PFSK-1 (cell line): ENCODE measurements around the gene CRCP. TPM values are rescaled to one million over a fixed set of nuclear protein-coding genes. Genes with fewer than 3 reads are reported as not detected.

Experiments used
- FOXP2 ChIP-seq: optimal IDR thresholded peaks from 2 replicates; pipeline ENCODE3; 2011; ENCODE audit warnings: borderline replicate concordance, control low read depth, inconsistent platforms; ENCODE audit not compliant: insufficient read depth; ENCODE audit errors: extremely low read length, extremely low read depth
- POLR2AphosphoS5 ChIP-seq: IDR thresholded peaks from 2 replicates; pipeline ENCODE4 v1.6.1; 2012; ENCODE audit warnings: low read depth, mild to moderate bottlenecking, control low read depth, low read length, moderate library complexity
- SIN3A ChIP-seq: IDR thresholded peaks from 2 replicates; pipeline ENCODE4 v1.6.1; 2012; ENCODE audit warnings: mild to moderate bottlenecking, low read length, moderate library complexity, borderline replicate concordance; ENCODE audit not compliant: insufficient read depth
- TAF1 ChIP-seq: IDR thresholded peaks from 2 replicates; pipeline ENCODE4 v1.6.1; 2012; ENCODE audit warnings: low read length, control low read depth, borderline replicate concordance; ENCODE audit not compliant: insufficient read depth
- polyA plus RNA-seq: library from polyadenylated mRNA; unstranded; fragments of >200 nt; gene quantifications from one replicate; pipeline ENCODE4 v1.2.1, GENCODE V29; 2012; ENCODE audit warnings: low read depth, missing spikeins; ENCODE audit not compliant: insufficient read length
- TF ChIP-seq, protein P1 (sequence below), 2 experiments: IDR thresholded peaks; 2 replicates each; pipeline versions ENCODE4 v1.6.1 to v1.8.0; 2011 to 2012; ENCODE audit warnings: low read depth in 2 of 2, low read length in 2 of 2, control low read depth in 1 of 2, inconsistent platforms in 1 of 2, mild to moderate bottlenecking in 1 of 2, moderate library complexity in 1 of 2; ENCODE audit not compliant: insufficient read depth in 1 of 2

CRCP gene
- polyA plus RNA-seq: 39.8 TPM

DNA sequence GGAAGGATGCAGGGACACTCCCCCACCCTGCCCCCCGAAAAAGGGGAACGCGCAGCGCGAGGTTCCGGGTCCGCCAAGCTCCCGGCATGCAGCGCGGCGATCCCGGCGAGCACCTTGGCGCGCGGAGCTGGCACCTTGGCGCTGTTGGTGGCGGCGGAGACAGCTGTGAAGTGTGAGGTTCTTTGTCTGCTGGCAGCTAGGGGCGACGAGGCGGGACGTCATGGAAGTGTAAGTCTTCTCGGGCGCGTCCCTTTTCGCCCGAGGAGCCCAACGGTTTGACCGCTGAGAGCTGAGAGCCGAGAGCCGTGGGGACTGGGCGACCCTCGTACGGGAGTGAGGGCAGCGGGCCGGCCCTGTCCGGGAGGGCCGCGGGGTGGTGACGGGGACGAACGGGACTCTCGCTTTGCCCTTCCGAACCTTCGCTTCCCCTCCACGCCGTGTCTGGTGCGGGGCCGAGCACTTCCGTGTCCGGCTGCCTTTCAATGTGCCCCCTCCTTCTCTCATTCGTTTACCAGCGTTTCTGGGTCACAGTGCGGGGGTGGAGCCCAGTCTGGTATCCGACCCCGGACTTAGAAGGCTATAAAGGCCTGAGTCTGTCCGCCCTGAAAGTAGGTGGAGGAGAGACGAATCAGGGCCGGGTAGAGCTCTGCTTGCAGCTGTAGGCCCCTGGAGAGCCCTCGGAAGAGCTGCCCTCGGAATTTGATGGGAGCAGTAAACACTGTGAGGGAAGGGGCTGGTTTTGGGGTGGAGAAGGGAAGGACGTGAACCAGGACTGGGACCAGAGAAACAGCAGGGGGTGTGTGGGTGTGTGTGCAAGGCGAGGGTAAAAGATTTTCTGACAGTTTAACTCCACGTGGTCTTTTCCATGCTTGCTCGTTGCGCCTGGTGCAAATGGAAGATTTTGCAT lies at the start of gene CRCP:
Gene CRCP, plus strand, starts transcription at position 105 of the 907 bp plus-strand sequence. Its CDS starts 116 bp downstream, at position 221.
- TF ChIP-seq FOXP2: no peak
- TF ChIP-seq TAF1: peak; percentile 62; the same call in 1 of the 2 replicates
- TF ChIP-seq, protein P1, sequence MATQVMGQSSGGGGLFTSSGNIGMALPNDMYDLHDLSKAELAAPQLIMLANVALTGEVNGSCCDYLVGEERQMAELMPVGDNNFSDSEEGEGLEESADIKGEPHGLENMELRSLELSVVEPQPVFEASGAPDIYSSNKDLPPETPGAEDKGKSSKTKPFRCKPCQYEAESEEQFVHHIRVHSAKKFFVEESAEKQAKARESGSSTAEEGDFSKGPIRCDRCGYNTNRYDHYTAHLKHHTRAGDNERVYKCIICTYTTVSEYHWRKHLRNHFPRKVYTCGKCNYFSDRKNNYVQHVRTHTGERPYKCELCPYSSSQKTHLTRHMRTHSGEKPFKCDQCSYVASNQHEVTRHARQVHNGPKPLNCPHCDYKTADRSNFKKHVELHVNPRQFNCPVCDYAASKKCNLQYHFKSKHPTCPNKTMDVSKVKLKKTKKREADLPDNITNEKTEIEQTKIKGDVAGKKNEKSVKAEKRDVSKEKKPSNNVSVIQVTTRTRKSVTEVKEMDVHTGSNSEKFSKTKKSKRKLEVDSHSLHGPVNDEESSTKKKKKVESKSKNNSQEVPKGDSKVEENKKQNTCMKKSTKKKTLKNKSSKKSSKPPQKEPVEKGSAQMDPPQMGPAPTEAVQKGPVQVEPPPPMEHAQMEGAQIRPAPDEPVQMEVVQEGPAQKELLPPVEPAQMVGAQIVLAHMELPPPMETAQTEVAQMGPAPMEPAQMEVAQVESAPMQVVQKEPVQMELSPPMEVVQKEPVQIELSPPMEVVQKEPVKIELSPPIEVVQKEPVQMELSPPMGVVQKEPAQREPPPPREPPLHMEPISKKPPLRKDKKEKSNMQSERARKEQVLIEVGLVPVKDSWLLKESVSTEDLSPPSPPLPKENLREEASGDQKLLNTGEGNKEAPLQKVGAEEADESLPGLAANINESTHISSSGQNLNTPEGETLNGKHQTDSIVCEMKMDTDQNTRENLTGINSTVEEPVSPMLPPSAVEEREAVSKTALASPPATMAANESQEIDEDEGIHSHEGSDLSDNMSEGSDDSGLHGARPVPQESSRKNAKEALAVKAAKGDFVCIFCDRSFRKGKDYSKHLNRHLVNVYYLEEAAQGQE (IDR thresholded peaks at IDR 0.05; ENCODE audit: insufficient read depth in 1 of 2, low read depth in 2 of 2, low read length in 2 of 2): no peak
- TF ChIP-seq SIN3A: peak; percentile 77; the same call in 1 of the 2 replicates
- TF ChIP-seq POLR2AphosphoS5: peak; percentile 78

DNA sequence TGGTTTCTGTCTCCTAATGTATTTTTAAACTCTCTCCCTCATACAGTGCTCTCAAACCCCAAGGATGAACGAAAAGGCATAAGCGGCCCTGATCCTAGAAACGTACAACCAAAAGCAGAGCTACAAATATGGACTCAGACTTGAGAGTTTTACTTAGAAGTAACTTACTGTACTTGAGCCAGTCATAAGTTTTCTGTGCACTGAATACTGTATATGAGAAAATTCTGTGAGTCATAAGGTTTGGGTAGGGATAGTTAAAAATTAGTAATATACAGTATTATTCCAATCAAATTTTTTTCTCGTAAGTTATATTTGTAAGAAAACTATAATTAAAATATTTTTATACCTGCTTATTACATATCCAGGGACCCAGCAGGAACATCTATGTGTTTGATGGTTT lies 44.9 kb upstream of the CRCP start:
- TF ChIP-seq POLR2AphosphoS5 (no peak), TAF1 (no peak), FOXP2 (no peak)
- TF ChIP-seq, protein P1 (IDR thresholded peaks at IDR 0.05; ENCODE audit: insufficient read depth in 1 of 2, low read depth in 2 of 2, low read length in 2 of 2): no peak

DNA sequence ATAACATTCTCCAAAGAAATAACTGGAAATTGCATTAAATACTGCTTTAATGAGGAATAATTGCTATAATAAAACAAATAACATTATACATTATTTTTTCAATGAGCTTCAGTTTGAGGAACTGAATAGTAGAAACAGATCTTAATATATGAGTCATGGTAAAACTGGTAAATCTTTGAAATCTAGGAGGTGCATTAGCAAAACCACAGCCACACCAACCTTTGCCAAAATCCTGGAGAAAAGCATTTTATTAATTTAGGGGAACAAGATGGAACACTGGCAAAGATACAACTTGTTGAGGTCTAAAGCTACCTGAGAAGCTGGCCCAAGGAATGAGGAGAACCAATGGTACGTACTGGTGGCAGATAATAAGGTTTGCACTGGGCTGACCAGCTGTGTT lies 44.4 kb upstream of the CRCP start:
- TF ChIP-seq, protein P1 (IDR thresholded peaks at IDR 0.05; ENCODE audit: insufficient read depth in 1 of 2, low read depth in 2 of 2, low read length in 2 of 2): no peak
- no peak for TF ChIP-seq TAF1
- no peak for TF ChIP-seq FOXP2
- no peak for TF ChIP-seq SIN3A
- TF ChIP-seq POLR2AphosphoS5: no peak

DNA sequence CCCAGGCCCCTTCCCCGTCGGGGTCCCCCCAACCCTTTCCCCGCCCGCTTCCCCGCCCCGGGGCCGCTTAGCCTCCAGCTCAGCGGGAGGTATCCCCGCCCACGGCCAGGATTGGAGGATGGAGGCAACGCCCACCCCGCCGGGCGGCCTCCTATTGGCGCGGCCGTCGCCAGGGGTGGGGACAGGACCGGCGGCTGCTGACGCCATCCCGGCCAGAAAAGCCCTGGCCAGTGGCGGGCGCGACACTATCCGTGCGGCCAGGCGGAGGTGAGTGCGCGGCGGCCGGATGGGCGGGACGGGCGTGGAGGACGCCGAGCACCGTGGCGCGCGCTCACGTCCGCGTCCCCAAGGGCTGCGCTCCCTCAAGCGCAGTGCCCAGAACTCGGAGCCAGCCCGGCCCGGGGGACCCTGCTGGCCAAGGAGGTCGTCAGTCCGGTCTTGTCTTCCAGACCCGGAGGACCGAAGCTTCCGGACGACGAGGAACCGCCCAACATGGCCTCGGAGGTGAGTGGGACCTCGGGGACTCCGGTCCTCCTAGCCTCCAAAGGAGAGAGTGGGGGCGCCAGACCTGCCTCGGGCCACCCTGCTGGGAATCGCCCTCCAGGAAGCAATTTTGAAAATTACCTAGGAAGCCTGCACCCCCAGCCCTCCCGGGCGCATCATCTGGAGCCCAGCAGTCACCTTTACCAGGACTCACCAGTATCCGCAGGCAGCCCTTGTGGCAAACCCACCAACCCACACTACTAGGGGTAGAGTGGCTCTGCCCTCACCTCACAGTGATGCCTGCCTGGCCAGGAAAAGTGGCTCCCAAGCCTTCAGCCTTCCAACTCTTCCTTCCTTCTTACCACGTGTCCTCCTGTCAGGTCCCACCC lies 38.8 kb upstream of the CRCP start, which contains the start of gene ASL:
Gene ASL, plus strand, starts transcription at position 230 of the 872 bp plus-strand sequence. Its CDS starts 263 bp downstream, at position 493.
- TF ChIP-seq FOXP2 (peak; percentile 97), TAF1 (peak; percentile 89), SIN3A (no peak; the same call in 1 of the 2 replicates), POLR2AphosphoS5 (peak; percentile 83)
- TF ChIP-seq, protein P1 (IDR thresholded peaks at IDR 0.05; ENCODE audit: insufficient read depth in 1 of 2, low read depth in 2 of 2, low read length in 2 of 2): no peak
